ENCODE results near the gene PODXL2. TPM values are rescaled to one million over a fixed set of nuclear protein-coding genes. Genes with fewer than 3 reads are reported as not detected.

Gene PODXL2
- total and polyA plus RNA-seq, 2 of the 8 experiments (the other 6 are each of a cell fraction or from before 2014, with no cell fraction given), result 27.6 to 31.6 TPM

DNA sequence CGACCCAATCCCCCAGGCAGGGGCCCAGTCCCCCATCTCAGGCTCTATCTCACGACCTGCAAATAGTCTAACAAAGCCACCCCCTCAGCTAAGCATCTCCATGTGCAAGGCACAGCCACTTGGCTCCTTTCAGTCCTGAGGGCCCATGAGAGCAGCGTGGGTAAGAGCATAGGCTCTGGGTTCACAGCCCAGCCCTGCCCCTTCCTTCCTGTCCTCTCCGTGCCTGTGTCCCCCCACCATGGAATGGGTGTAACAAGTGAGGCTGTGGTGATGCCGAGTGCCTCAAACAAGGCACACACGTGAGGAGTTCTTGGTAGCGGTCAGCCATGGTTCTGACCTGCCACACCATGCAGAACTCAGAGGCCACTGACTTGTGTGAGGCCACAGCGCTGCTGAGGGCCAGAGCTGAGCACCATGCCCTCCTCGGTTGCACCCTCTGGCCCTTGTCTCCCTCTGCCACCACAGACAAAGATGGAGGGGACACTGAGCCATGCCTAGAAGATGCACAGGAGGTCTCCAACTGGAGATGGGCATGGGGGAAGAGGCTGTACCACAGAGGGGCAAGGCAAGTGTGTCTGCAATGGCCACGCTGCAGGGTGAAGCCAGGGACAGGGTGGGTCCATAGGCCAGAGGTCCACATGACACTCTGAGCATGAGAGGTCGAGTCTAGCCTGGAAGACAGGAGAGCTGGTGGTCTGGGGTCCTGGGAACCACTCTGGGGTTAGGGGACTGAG lies 48.5 kb upstream of the PODXL2 start:
- Histone ChIP-seq H4K8ac (ENCODE audit: extremely low read depth, insufficient read depth, low read length) (no peak overlapping the region), H4K5ac (ENCODE audit: insufficient read length, low read depth, low read length) (no peak overlapping the region), H3K9me3 (ENCODE audit: insufficient read depth in 2 of 2, low read depth in 1 of 2, low read length in 1 of 2) (no peaks in the 10 kb centered on the region), H3K18ac (ENCODE audit: extremely low read depth, low read length) (no peak overlapping the region), H2AK5ac (ENCODE audit: low read depth, low read length) (no peak overlapping the region), H3K27me3 (replicated peaks in 1 of 4; ENCODE audit: control insufficient read depth in 3 of 4, extremely low read depth in 1 of 4, insufficient read depth in 3 of 4, low read length in 3 of 4) (no peaks in the 10 kb centered on the region), H3K4me3 (ENCODE audit: extremely low read depth in 1 of 4, insufficient read depth in 2 of 4, low read depth in 3 of 4, low read length in 4 of 4) (no peak overlapping the region), H3K36me3 (ENCODE audit: control insufficient read depth in 2 of 4, insufficient read depth in 4 of 4, low read length in 3 of 4) (no peaks in the 10 kb centered on the region; a peak in 1 of 8 replicates), H2BK20ac (ENCODE audit: low read length) (no peak overlapping the region), H3K23ac (ENCODE audit: insufficient read length) (no peak overlapping the region), H3K79me1 (ENCODE audit: low read depth, low read length) (no peaks in the 10 kb centered on the region; the same call in 1 of the 2 replicates), H3K23me2 (ENCODE audit: low read depth, low read length) (no peaks in the 10 kb centered on the region), H3K9ac (replicated peaks in 1 of 4; ENCODE audit: extremely low read depth in 1 of 4, low read depth in 3 of 4, low read length in 3 of 4) (no peak overlapping the region), H3K4me1 (replicated peaks in 1 of 4; ENCODE audit: control insufficient read depth in 3 of 4, insufficient read depth in 4 of 4, low read length in 3 of 4) (no peaks in the 10 kb centered on the region), H4K20me1 (replicated peaks in 1 of 2; ENCODE audit: control insufficient read depth in 1 of 2, insufficient read depth in 2 of 2, low read length in 2 of 2) (peaks cover 0 to 7% of the 10 kb centered on the region in 2 experiments), H3K56ac (replicated peaks; ENCODE audit: insufficient read length, low read depth, low read length) (no peak overlapping the region), H2AFZ (ENCODE audit: low read length) (no peak overlapping the region), H4K91ac (replicated peaks; ENCODE audit: insufficient read length, low read length) (no peak overlapping the region), H2BK120ac (replicated peaks; ENCODE audit: low read depth, low read length) (no peak overlapping the region), H3K4me2 (ENCODE audit: insufficient read depth in 1 of 2, low read depth in 2 of 2, low read length in 2 of 2) (no peak overlapping the region), H2BK15ac (ENCODE audit: low read length) (no peak overlapping the region), H3K79me2 (ENCODE audit: control insufficient read depth in 1 of 2, insufficient read depth in 2 of 2, low read length in 2 of 2) (peaks cover 0 to 3% of the 10 kb centered on the region in 2 experiments; a peak in 1 of 4 replicates), H3K27ac (ENCODE audit: low read depth, low read length) (no peak overlapping the region), H3K14ac (ENCODE audit: insufficient read length) (no peak overlapping the region), H2BK5ac (ENCODE audit: low read depth, low read length) (no peak overlapping the region; the same call in 1 of the 2 replicates), H2BK12ac (ENCODE audit: low read depth, low read length) (no peak overlapping the region), H3K4ac (replicated peaks; ENCODE audit: insufficient read length, low read depth, low read length) (no peak overlapping the region)
- WGBS, 2 experiments (ENCODE audit: extremely low coverage in 1 of 2, insufficient coverage in 1 of 2, insufficient read length in 1 of 2, insufficient replicate concordance in 2 of 2, low coverage in 1 of 2, low lambda C conversion rate in 2 of 2, missing lambda C conversion rate in 1 of 2), result 90% methylated on average over 11 of the region's 11 CpGs; no CpG with 5 or more reads in 1 of the 2 experiments
- DNase-seq (ENCODE audit: low read depth in 1 of 2, low spot score in 2 of 2) (no peak), FAIRE-seq (no peak)
- ChIA-PET POLR2A (ENCODE audit: partially characterized antibody) (interaction anchor here (1.6 kb wide), 2 partner anchors 11 to 18 kb away, joined by 3 to 9 read pairs; partner anchors contain the start of gene MCM2), CTCF (ENCODE audit: partially characterized antibody) (interaction anchor here (1.5 kb wide), 1 partner anchor 9 kb away, joined by 4 read pairs; the partner anchor contains the start of gene TPRA1)
- no peak for TF ChIP-seq SUZ12 (IDR thresholded peaks at IDR 0.05; ENCODE audit: low read length)
- no peak for TF ChIP-seq NRF1 (IDR thresholded peaks at IDR 0.05; ENCODE audit: low read depth, low read length)
- no peak for TF ChIP-seq EP300 (IDR thresholded peaks at IDR 0.05; ENCODE audit: borderline replicate concordance in 1 of 2, low read depth in 2 of 2, low read length in 2 of 2)
- no peak for TF ChIP-seq HDAC2 (IDR thresholded peaks at IDR 0.05; ENCODE audit: borderline replicate concordance in 1 of 2, low read depth in 2 of 2, low read length in 2 of 2)
- TF ChIP-seq YY1 (IDR thresholded peaks at IDR 0.05; ENCODE audit: low read depth, low read length), result no peak
- no peak for TF ChIP-seq ATF3 (IDR thresholded peaks at IDR 0.05; ENCODE audit: insufficient read depth, low read depth, low read length)
- TF ChIP-seq SAP30 (IDR thresholded peaks at IDR 0.05; ENCODE audit: insufficient read depth, insufficient replicate concordance, low read length), result no peak
- TF ChIP-seq, protein P1, sequence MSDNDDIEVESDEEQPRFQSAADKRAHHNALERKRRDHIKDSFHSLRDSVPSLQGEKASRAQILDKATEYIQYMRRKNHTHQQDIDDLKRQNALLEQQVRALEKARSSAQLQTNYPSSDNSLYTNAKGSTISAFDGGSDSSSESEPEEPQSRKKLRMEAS (IDR thresholded peaks at IDR 0.05), result no peak
- TF ChIP-seq RBBP5 (IDR thresholded peaks at IDR 0.05; ENCODE audit: borderline replicate concordance, low read depth, low read length), result no peak
- TF ChIP-seq CEBPB (IDR thresholded peaks at IDR 0.05; ENCODE audit: low read depth, low read length), result no peak
- TF ChIP-seq ZNF274 (IDR thresholded peaks at IDR 0.05; ENCODE audit: borderline replicate concordance, extremely low read depth, low read length), result no peak

Data from H1 (cell line).